ENCODE data around the gene FBLN5.
"Not testable (repeated sequence)": the region's sequence is repeated elsewhere in the genome, so short reads cannot be mapped to it uniquely, and the experiment has no call there.

Gene FBLN5

GRCh38 chr14:91858536-91859275 is 88.8 kb downstream of the FBLN5 start:
- no peak for DNase-seq

DNA sequence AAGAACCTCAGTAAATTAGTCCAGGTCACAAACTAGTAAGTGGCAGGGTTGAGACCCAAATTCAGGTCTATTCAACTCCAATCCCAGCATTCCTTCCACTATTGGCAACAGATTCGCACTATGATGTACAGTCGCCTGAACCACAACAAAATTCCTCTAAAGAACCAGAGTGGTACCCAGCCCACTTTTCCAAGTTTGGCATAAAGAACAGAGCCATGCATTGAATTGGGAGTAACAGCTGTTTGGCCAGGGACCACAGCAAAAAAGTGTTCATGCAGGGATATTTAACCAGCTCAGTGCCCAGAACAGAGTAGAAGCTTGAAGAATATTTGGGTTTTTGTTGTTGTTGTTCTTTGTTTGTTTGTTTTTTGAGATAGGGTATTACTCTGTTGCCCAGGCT is 89.9 kb downstream of the FBLN5 start:
- no peak for DNase-seq

DNA sequence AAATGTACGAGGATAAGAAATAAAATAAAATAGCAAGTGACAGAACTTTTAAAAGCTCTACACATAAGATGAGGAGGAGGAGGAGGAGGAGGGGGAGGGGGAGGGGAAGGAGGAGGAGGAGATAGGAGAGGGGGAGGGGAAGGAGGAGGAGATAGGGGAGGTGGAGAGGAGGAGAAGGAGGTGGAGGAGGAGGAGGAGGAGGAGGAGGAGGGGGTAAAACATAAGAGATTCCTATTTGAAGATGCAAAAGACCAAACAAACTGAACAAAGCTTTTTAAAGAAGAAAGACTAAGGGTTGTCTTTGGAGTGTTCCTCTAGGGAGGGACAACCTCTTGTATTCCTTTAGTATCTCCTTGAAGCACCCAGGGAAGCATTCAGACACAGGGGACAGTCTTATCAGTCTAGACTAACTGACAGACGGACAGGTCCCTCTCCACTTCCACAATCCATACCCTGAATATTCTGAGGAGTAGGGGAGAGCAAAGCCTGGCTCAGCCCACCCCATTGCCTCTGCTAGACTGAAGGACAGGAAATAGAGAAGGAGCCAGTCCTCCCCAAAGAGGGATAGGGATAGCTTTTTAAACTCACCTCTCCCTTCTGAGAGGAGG is 93.1 kb downstream of the FBLN5 start:
- no peak for DNase-seq

- no peak for DNase-seq
Measured at GRCh38 chr14:91851563-91851962, 95.9 kb downstream of the FBLN5 start.

DNA sequence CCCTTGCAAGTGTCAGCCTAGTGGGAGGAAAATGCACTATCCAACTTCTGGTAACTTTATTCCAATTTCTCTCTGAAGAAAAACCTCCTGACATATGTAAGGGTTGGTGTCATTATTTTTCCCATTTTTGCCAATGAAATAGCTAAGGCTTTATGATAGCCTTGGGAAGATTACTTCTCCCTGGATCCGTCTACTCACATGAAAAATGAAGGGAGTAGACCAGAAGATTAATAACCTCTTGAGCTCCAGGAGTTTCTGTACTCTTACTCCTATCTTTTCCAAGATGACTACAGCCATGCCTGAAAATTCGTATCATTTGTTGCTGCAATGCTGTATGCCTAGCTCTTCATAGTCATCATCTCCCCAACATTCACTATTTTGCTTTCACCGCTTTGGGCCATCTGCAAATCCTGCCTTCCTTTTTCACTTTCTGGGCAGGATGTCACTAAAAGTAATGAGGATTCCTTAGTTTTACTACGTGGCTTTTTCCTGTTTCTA is 98.9 kb downstream of the FBLN5 start:
- no peak for DNase-seq

GRCh38 chr14:91847693-91848092 is 99.8 kb downstream of the FBLN5 start:
- no peak for DNase-seq

DNA sequence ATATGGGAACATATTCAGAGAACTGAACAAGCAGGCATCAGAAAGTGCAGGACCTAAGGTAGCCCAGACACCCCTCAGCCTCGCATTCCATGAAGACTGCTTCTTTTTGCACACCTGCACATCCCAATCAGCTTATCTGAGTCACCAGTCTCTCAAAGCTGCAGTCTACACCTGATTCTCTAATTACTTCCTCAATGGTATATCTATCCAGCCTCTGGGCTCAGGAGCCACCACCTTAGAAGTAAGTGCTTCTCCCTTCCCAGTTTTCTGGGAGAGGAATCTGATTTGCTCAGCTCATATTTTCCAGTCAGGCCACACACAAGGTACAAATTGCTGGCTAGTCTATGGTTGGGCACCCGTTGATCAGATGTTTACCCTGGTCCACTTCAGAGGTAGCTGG is 101.8 kb downstream of the FBLN5 start:
- DNase-seq, result no peak

DNA sequence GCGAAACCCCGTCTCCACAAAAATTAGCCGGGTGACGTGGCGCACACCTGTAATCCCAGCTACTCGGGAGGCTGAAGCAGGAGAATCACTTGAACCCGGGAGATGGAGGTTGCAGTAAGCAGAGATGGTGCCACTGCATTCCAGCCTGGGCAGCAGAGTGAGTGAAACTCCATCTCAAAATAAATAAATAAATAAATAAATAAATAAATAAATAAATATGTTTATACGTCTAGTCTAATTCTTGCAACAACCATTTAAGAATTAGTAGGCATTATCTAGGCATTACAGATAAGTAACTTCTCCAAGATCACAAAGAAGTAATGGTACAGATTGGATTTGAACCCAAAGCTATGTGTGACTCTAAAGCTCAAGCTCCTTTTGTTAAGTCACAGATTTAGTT is 102.4 kb downstream of the FBLN5 start:
- DNase-seq, result not testable (repeated sequence)

- DNase-seq, result no peak
Measured at GRCh38 chr14:91844029-91844428, 103.5 kb downstream of the FBLN5 start.

- DNase-seq, result no peak
Measured at GRCh38 chr14:91843437-91843836, 104.1 kb downstream of the FBLN5 start.

DNA sequence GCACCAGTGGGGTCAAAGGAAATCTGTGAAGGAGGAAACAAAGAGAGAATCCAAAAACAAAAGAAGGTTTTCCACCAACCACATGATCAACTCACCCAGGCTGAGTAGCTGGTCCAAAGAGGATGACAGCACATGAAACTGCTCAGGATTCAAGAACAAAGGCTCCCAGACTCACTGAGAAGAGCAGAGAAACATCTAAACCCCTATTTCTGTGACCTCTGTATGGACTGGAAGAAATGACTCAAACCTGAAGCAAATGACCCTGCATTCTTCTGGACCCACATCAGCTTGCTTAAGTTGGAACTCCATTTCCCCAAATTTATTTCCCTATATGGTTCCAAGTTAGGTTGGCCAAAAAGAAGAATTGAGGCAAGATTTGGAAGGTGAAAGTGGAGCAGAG is 106.4 kb downstream of the FBLN5 start:
- no peak for DNase-seq

GRCh38 chr14:91839749-91840148 is 107.7 kb downstream of the FBLN5 start:
- no peak for DNase-seq

- no peak for DNase-seq
Measured at GRCh38 chr14:91837076-91837475, 110.4 kb downstream of the FBLN5 start.

DNA sequence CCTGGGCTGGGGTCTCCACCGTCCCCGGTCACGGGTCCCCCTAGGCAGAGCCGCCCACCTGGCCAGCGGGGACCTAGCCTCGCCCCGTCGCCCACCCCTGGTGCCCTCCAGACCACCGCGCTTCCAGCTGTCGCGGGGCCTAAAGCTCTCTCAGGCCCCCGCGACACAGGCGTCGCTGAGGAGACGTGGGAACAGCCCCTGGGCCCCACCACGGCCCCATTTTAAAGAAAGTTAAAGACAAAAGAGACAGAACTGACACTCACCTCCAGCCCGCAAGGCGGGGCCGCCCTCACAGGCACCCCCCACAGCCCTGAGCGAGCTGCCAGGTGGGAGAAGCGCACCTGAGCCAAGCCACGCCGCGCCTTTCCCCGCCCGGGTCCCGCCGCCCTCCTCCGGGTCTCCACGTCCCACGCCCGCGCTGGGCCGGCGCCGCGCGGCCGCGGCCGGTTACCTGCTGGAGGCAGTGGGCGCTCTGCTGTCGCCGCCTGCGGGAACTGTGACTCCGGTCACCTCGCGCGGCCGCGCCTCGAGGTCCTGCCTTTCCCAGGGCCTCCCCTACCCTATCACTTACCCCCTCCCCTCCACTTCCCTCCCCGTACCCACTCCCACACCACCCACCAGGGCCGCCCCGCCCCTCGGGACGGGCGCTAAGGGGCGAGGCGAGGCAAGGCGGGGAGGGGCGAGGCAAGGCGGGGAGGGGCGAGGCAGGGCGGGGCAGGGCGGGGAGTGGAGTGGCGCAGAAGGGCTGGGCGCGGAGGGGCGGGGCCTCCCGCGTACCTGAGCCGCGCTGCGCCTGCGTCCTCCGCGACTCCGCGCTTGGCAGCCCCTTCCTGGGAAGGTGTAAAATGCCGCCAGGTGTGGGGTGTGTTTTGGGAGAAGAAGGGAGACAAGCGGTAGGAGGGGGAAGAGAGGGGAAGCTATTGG is 111.3 kb downstream of the FBLN5 start:
- DNase-seq, result peak; percentile 92

GRCh38 chr14:91835197-91835919 is 112.1 kb downstream of the FBLN5 start:
- DNase-seq, result peak; percentile 30

DNA sequence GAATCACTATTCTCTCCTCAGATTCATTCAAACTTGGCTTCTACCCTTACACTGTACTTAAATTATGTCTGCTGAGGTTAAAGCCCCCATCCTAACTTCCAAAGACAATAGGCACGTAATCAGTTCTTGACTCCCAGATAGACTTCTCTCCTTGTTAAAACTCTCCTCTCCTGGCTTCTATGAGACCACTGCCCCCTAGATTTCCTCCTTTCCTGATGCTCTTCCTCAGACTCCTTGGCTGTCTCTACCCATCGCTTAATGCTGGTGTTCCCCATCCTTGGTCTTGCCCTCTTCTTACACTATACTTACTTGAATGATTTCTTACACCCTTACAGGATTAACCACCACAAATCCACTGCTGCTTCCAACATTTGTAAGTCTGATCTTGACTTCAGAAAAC is 112.9 kb downstream of the FBLN5 start:
- DNase-seq, result no peak

DNA sequence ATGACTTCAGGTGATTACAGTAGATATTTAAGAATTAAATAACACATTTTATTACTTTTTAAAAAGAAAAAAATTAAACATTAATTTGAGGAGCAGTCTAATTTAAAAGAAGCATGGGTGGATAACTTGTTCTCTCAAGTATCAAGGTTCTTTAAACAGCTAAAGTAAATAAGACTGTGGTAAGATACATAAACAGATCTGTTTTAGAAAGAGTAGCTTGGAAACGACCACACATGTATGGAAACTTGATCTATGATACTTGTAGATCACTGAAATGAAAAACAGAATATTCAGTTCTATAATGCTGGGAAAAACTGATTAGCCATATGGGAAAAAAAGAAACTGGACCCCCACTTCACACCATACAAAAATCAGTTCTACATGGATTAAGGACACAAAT is 116.2 kb downstream of the FBLN5 start:
- DNase-seq, result no peak

- DNase-seq, result peak; percentile 88
Measured at GRCh38 chr14:91830777-91831176, 116.7 kb downstream of the FBLN5 start.

DNA sequence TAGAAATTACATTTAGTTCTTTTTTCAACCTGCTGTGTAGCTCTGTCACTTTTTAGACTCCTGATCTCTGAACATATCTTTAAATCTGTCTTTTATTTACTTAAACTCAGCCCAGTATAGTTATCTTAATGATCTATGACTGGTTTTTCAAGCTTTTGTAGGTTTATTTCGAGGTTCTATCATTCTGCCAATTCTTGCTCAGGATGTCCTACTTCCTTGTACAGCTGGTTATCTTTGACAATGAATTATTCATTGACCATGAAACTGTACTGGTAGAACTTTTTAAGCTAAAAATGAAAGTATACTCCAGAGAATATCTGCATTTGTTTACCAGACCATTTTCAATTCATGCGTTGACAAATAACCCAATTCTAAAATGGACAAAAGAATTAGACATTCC is 118.0 kb downstream of the FBLN5 start:
- no peak for DNase-seq

- DNase-seq, result no peak
Measured at GRCh38 chr14:91827746-91828145, 119.7 kb downstream of the FBLN5 start.
